ENCODE results near the gene MRPS25.

MRPS25 gene

DNA sequence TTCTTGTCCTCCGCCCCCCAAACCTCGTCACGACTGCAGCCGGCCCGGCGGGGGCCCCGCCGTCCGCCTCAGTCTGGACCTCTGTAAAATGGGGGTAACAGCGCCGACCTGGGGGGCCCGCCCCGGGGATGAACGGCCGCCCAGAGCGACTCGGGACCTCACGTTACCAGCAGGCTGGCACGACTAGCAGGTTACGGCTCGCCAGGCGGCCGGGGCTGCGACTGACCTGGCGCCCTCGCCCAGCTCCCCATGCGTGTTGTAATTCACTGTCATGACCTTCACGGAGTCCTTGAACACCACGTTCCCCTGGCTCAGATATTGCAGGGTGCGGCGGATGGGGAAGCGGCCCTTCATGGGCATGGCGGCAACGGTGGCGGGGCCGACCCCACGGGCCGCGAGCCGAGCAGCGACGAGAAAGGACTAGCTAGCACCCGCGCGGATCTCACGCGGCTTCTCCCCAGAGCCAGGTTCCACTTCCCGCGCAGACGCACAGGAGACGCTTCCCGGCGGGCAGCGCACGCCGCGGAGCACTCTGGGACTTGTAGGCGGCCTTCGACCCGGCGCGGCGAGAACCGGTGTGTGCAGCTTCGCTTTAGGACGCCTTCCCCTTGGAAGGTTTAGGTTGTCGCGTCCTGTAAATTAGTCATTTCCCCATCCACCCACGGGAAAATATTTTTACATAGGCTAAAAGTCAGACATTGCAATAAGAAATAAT, at the start of gene MRPS25:
Gene MRPS25, minus strand, starts transcription at position 481 of the 715 bp plus-strand sequence. Its CDS starts 121 bp downstream, at position 360.
- peak; percentile 83 for DNase-seq

DNA sequence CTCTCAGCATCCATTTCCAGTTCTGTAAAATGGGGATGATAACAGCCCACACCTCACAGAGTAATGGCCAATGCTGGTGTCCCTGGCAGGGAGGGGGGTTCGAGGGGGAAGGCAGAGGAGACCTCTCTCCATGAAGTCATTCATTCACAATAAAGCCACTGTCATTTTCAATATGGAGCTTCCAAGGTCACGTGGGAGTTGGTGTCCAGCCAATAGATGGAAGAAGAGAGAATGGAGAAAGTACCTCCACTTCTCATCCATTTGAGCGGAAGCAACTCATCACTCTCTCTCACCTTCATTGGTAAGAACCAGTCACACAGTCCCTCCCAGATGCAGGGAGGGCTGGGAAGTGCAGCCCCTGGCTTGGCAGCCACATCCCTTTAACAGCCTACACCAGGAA, 48.8 kb upstream of the MRPS25 start:
- peak; percentile 55 for DNase-seq

DNA sequence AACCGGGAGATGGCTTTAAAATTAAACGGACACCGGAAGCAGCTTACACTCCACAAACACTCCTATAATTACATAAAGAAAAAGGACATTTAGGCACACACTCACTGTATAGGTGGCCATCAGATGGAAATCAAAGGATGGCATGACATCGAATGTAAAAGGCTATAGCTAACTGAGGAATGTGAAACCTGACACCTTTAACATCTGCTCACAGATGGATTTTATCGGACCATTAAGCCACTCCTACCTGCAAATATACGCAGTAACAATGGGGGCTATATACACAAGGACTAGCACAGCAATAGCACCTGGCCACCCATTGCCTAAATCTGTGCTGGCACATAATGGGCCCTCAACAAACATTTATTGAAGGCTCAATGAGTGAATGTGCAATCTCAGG, 48.4 kb upstream of the MRPS25 start:
- DNase-seq: peak; percentile 88

DNA sequence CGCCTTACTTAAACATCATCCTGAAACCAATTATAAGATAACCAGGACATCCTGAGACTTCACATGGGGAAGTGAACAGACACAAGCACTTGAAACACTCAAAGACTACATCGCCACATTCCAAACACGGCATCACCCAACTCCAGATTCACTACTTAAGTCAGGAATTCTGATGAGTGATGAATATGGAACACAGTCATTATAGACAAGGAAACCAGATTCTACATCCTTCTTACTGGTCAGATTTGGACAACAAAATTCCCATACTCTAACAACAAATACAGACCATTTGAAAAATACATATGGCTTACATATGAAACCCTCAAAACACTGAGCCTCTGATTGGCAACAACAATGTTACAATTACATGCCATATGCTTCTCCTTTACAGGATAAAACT, 46.9 kb upstream of the MRPS25 start:
- no peak for DNase-seq

DNA sequence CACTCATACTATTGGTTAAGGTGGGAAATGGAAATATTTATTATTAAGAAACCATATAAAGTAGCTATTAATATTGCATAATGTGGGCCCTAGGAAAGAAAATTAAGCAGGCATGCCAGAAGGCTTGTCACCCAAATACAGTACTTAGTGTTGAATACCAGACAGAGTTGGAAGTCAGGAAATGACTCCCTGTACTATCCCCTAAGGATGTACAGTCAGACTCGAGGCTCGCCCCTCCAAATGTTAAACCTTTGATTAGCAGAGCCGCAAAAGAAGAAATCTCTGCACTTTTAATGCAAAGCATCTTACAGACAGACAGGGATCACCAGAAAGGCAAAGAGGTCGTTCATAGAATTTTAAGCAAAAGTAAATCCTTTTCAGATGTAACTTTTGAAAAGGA, 45.1 kb upstream of the MRPS25 start:
- no peak for DNase-seq

DNA sequence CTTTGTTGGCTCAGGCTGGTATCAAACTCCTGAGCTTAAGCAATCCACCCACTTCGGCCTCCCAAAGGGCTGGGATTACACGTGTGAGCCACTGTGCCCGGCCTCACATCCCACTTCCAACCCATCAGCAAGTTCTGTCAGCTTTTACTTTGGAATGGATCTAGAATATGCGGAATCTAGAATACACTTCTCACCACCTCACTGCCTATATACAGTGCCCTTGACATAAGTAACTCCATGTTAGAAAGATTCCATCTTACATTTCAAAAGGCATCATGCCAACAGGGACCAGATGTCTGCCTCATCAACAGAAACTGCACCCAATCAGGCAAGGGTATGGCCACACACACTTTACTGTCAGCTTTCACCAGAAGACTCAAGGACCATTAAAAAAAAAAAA, 43.8 kb upstream of the MRPS25 start:
- no peak for DNase-seq

DNA sequence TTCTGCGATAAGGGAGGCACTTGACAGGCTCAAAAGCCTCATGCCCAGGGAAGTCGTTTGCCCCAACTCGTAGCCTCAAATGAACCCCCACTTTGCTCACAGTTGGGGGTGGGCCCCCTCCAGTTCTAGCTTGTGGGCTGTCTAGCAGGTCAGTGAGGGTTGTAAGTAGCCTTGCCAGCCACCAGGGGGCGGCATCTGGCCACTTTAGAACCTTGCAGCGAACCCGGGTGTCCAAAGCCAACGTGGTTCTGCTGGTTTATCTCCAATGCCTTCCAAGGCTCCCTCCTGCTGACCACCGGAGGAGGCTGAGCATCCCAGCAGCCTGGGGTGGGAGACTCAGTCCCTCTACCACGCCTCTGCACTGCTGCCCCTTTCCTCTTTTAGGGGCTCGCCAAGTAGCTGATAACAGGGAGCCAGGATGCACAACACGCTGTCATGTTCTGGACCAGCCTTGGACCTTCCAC, 43.0 kb upstream of the MRPS25 start:
- peak; percentile 75 for DNase-seq

DNA sequence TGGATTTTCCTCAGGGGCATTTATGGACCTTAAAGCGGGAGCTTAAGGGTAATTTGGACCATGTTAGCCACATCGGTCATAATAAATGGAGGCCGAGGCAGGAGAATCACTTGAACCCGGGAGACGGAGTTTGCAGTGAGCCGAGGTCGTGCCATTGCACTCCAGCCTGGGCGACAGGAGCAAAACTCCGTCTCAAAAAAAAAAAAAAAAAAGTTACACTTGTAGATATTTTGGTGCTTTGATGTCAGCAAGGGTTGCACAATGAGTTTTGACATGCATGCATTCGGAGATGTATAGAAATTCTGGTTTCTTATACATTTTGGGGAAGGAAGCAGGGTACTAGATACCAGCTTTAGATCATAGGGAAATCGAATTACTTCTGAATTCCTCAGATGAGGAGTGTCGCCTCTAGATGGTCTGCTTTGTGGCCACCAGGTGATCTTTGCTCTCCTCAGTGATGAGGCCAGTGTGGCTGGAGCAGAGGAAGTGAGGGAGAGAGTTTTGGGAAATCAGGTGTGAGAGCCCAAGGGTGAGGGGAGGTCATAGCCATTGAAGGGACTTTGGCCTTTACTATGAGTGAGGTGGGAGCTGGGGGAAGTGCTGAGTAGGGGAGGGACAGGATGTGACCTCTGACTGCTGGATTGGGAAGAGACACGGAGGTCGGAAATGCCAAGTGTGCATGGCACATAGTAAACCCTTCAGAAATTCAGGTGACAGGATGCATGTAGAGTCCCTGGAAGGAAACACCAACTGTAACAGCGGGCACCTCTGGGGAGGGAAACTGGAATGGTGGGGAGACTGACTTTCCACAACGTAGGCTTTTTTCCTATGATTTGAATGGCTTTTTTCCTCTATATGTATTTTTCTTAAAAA, 42.2 kb upstream of the MRPS25 start:
- no peak for DNase-seq

DNA sequence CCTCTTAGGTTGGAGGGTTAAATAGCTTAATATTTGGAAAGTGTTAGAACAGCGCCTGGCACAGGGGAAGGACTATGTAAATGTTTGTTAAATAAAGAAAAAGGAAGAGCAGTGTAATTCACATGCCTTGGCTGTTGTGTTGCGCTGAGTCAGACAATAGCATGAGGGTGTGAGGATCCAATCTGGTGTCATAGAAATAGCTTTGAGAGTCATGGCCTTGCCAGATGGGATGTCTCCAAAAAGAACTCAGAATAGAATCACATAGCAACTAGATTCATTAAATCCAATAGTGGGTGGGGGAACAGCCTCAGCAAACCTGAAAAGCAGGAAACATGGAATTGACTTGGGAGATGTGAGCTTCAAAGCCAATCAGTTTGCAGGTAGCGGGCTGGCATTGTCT, 37.7 kb upstream of the MRPS25 start:
- no peak for DNase-seq

DNA sequence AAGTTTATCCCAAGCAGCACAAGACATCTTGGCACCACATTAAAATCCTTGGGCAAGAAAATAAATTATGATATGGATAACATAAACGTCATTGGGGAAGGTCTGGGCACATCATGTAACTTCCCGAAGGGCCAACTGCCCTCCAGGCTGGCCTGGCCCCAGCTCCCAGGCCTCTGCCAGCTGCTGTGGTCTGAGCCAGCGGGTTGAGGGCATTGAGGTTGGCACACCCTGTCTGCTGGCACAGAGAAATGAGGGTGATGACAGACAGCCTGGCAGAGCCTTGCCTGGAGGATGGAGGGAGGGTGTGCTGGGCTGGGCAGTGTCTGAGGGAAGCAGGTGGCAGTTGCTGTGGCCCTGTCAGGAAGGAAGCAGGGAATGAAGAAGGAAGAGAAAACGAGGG, 37.1 kb upstream of the MRPS25 start:
- DNase-seq: no peak

DNA sequence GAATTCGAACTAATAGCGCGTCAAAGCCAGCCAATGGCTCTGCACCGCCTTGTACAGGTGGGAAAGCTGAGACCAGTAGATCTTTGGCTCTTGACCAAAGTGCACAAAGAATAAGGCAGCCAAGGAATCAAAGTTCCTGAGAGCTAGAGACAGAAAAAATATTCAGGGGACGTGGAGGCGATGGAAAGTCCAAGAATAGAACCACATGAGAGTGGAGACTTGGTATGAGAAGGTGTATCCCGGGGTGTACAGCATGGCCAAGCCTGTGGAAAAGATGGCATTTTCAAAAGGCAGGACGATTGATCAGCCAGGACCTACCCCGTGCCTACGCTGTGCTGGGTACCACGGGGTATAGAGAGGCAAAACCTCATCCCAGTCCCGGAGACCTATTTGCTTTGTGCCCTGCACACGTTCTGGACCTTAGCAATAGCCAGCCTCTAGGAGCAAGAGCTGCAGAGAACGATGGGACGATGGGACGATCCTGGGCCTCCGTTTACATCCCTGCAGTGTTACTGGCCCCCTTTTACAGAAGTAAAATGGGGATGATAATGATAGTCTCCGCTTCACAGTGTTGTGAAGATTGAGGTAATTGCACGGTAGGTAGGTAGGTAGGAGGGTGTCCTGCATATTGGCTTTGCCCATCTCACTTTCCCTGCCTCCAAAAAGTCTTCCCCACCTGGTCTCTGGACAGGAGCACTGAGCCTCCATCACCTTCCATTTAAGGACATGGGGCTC, 34.4 kb upstream of the MRPS25 start:
- peak; percentile 25 for DNase-seq

DNA sequence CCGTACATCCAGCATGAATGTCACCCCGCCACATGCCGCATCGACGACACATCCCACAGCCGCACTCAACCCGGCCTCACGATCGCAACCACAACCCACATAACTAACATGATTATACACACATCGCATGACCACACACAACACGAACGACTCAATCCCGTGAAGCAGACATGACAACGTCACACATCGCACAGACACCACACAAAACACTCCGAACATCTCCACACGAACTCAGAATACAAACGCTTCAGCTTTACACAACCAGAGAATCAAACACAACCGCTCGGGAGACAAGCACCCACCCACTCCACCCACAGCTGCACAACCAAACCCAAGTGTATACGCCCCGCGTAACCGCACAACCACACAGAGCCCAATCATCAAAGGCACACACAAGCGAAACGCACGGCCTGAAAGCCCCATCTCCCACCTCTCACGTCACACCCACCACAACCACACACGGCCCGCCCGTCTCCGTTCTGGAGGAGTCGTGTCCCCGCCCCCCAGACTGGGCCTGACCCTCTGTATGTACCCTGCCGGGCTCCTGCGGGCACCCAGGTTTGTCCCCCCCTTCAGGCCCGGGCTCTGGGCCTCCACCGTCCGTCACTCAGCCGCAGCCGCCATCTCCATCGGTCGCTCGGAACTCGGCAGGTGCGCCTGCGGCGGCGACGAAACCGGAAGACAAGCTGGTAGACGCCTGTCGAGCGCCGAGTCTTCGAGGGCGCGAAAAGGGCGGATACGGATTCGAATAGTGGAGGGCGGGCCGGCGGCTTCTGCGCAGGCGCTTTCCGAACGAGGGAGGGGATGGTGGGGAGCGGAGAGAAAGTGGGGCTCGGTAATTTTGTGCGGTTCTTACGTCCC, 33.6 kb upstream of the MRPS25 start, which contains the start of gene RBSN:
Gene RBSN, minus strand, starts transcription at position 646 of the 861 bp plus-strand sequence. CDS start 3,028 bp downstream, outside the sequence.
- peak; percentile 89 for DNase-seq

DNA sequence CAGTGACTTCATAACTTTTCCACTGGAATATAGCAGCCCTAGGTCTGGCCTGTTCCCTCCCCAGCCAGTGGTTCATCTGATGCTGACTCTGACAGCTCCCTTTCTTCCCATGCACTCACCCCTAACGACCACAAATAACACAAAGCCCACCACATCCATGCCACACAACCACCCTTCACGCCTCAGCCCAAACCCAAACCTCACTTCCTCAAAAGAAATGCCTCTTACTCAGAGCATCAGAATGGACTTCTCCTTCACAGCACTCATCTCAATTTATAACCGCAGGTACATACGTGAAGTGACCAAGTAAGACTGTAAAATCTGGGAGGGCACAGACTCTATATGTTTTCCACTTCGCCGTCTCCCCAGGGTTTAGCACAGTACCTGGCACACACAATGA, 32.8 kb upstream of the MRPS25 start:
- no peak for DNase-seq

DNA sequence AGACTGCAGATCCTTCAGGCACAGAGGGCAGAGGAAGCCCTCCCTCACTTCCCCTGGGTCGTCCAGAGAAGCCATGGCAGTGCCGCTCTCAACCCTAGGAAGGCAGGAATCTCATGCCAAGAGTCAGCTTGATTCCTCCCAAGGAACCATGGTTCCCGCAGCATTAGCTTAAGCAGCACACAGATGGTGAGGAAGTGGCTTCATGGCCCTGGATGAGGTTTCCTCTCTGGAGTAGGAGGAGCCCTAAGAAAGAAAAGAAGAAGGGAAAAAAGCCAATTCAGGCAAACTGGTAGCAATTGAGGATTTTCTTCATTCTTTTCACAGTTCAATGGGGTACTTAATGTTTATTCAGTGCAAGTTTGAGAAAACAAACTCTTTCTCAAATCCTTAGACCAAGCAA, 30.9 kb upstream of the MRPS25 start:
- no peak for DNase-seq

DNA sequence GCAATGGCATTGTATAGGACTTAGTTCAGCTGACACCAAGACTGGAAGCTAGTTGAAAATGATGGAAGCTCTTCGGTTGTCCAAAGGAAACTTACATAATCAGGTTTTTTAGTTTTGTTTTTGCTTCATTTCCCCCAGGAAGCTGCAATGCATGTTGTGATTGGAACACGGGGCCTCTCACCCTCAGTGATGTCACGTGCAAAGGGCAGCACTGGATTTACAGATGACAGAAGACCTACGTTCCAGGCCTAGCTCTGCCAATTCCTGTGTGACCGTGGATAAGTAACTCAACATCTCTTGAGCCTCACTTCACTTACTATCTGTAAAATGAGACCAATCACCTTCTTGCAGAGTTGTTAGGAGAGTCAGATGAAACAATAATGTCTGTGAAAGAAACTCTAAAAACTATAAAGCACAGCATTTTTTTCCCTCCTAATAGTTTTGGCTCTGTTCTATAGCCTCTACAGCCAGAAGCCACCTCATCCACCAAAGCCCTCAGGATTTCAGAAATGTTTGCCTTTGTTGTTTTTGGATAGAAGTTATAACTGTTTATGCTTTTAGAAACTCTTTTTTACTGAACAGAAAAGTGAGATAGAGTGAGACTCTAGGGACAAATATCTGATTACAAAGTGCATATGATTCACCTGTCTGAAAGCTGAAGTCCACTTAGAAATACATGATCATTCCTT, 29.2 kb upstream of the MRPS25 start:
- DNase-seq: no peak

DNA sequence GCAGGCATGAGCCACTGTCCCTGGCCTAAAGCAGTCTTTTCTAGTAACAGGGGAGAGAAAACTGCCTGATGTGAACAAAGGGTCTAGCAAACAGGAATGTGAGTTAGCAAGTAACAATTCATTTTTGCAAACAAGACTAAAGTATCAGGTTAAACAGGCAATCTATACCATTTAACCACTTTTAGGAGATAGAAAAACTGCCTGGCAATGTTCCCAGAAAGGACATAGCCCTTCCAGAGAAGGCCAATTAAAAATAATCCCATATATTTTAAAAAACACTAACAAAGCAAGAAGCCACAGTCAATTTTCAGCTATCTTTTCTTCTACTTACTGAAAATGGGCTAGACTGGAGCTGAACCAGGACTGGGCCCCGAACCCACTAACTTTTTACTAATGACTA, 27.6 kb upstream of the MRPS25 start:
- no peak for DNase-seq

DNA sequence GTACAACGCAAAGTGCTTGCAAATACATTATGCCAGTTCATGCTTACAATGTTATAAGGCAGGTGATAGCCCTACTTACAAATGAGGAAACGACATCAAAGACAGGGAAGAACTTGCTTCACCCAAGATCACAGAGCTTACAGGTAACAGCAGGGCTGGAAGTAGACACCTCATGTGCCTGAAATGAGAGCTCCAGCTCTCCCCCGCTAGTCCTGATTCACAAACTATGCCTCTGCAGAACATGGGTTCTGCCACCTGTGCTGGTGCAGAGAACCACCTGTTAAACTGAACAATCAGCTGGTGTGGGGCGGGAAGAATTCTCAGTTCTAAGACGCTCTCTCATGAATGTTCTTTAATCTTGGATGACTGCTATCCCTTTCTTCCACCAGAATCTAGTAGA, 26.5 kb upstream of the MRPS25 start:
- no peak for DNase-seq

DNA sequence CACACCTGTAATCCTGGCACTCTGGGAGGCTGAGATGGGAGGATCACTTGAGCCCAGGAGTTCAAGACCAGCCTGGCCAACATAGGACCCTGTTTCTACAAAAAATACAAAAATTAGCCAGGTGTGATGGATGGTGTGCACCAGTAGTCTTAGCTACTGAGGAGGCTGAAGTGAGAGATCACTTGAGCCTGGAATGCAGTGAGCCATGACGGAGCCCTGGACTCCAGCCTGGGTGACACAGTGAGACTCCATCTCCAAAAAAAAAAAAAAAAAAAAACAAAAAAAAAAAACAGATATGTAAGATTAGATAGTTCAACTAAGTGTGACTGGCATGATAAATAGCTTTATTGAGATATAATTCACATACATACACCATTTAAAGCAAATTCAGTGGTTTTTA, 24.1 kb upstream of the MRPS25 start:
- no peak for DNase-seq

DNA sequence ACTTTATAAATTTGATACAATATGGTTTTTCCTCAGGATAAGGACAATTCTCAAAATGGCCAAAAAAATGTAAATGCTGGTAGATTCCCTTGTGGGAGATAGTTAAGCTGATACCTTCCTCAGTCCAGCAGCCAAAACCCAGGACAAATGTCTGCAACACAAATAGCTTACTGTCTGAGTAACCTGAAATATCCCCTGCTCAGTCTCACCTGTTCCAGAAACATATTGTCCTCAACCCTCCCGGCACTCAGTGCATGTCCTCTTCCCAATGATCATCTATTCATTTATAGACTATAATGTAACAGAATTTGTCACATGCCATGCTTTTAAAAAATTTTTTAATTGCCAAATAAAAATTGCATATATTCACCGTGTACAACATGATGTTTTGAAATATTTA, 21.6 kb upstream of the MRPS25 start:
- DNase-seq: no peak

DNA sequence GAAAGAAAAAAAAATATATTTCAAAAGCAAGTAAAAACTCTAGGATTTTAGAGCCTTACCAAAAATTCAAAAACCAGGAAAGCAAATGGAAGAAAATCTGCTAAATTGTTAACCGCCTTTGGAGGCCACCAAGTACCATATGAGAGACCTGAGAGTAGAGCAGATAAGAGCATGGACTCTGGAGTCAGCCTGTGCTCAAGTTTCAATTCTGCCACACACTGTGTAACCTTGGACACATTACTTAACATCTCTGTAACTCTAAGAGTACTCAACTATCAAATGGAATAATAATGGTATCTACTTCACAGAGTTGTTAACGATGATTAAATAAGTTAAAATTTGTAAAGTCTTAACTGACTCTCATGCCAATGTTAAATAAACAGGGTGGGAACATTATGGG, 21.1 kb upstream of the MRPS25 start:
- DNase-seq: no peak

DNA sequence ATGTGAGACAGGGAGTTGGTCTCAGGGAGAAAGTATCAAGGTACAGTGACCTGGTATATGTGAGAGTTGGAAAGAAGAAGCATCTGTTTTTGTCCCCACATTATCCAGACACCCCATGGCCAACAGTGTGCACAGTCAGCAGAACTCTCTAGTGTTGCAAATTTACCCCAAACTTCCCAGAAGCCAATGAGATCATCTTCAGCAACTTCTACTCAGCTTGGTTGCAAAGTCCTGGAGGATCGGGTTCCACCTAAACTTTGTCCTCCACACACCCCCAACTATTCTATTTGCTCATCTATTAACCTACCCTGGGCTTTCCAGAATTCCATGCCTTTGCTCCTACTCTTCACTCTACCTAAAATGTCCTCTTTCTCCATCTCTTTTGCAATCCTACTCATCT, 18.1 kb upstream of the MRPS25 start:
- no peak for DNase-seq

All from NCI-H146 (cell line).